H1 (cell line): ENCODE measurements around the gene BRPF3. TPM values are rescaled to one million over a fixed set of nuclear protein-coding genes. Genes with fewer than 3 reads are reported as not detected.

Source experiments
- CTCF ChIA-PET: fragments of 300-600 bp; sonication (Branson Sonifier 250); formaldehyde crosslinking; loops from one replicate; lab custom pipeline; 2021; ENCODE audit not compliant: partially characterized antibody; lab: Charles Lee
- POLR2A ChIA-PET: fragments of 300-600 bp; sonication (Branson Sonifier 250); formaldehyde crosslinking; loops from one replicate; lab custom pipeline; 2021; ENCODE audit warnings: inconsistent platforms; ENCODE audit not compliant: partially characterized antibody; lab: Charles Lee
- DNase-seq, 2 experiments: peaks; one replicate each; pipeline versions ENCODE4 v3.0.0 to v3.0.0-alpha.2; 2010 to 2022; ENCODE audit warnings: low spot score in 2 of 2, low read depth in 1 of 2, mixed read lengths in 1 of 2
- FAIRE-seq: peaks from 2 replicates; lab custom pipeline; 2011; peaks lifted over from hg19 to GRCh38; lab: Jason Lieb, UNC
- H2AFZ ChIP-seq: 2 replicates; pipeline ENCODE4 v1.8.1; 2012; ENCODE audit warnings: low read length, inconsistent platforms
- H2AK5ac ChIP-seq: 2 replicates; pipeline ENCODE4 v1.6.1; 2013; ENCODE audit warnings: low read depth, low read length
- H2BK120ac ChIP-seq: replicated peaks from 2 replicates; pipeline ENCODE3; 2013; ENCODE audit warnings: low read depth, low read length, inconsistent platforms
- H2BK12ac ChIP-seq: 2 replicates; pipeline ENCODE4 v1.6.1; 2013; ENCODE audit warnings: low read depth, low read length
- H2BK15ac ChIP-seq: 2 replicates; pipeline ENCODE4 v1.6.1; 2013; ENCODE audit warnings: low read length
- H2BK20ac ChIP-seq: 2 replicates; pipeline ENCODE4 v1.6.1; 2013; ENCODE audit warnings: low read length
- H2BK5ac ChIP-seq: 2 replicates; pipeline ENCODE4 v1.6.1; 2013; ENCODE audit warnings: low read depth, low read length
- H3K14ac ChIP-seq: 2 replicates; pipeline ENCODE4 v1.6.1; 2013; ENCODE audit warnings: inconsistent platforms; ENCODE audit not compliant: insufficient read length
- H3K18ac ChIP-seq: 2 replicates; pipeline ENCODE4 v1.6.1; 2013; ENCODE audit warnings: low read length; ENCODE audit errors: extremely low read depth
- H3K23ac ChIP-seq: 2 replicates; pipeline ENCODE4 v1.6.1; 2013; ENCODE audit warnings: inconsistent platforms; ENCODE audit not compliant: insufficient read length
- H3K23me2 ChIP-seq: 2 replicates; pipeline ENCODE4 v1.6.1; 2013; ENCODE audit warnings: low read depth, low read length
- H3K27ac ChIP-seq: 2 replicates; pipeline ENCODE4 v1.6.1; 2011; ENCODE audit warnings: low read depth, low read length, inconsistent platforms
- H3K27me3 ChIP-seq, 4 experiments: replicated peaks in 1 of 4; 1 replicate in 1 of 4; 2 replicates in 3 of 4; pipeline versions ENCODE4 v1.6.1 to v1.8.1; 2011 to 2013; ENCODE audit warnings: low read length in 3 of 4, mild to moderate bottlenecking in 3 of 4, inconsistent platforms in 2 of 4, mixed read lengths in 2 of 4, moderate library complexity in 1 of 4; ENCODE audit not compliant: control insufficient read depth in 3 of 4, insufficient read depth in 3 of 4; ENCODE audit errors: extremely low read depth in 1 of 4
- H3K36me3 ChIP-seq, 4 experiments: 2 replicates each; pipeline versions ENCODE4 v1.6.1 to v1.8.1; 2011 to 2013; ENCODE audit warnings: mild to moderate bottlenecking in 4 of 4, low read length in 3 of 4, moderate library complexity in 2 of 4, control low read depth in 1 of 4, inconsistent platforms in 1 of 4; ENCODE audit not compliant: insufficient read depth in 4 of 4, control insufficient read depth in 2 of 4
- H3K4ac ChIP-seq: replicated peaks from 2 replicates; pipeline ENCODE3; 2013; ENCODE audit warnings: low read length, low read depth, mixed read lengths, inconsistent platforms; ENCODE audit not compliant: insufficient read length
- H3K4me1 ChIP-seq, 4 experiments: replicated peaks in 1 of 4; 1 replicate in 1 of 4; 2 replicates in 3 of 4; pipeline versions ENCODE4 v1.6.1 to v1.8.1; 2011 to 2013; ENCODE audit warnings: low read length in 3 of 4, inconsistent platforms in 2 of 4, mixed read lengths in 1 of 4; ENCODE audit not compliant: insufficient read depth in 4 of 4, control insufficient read depth in 3 of 4
- H3K4me2 ChIP-seq, 2 experiments: 2 replicates each; pipeline versions ENCODE4 v1.6.1 to v1.8.1; 2011 to 2013; ENCODE audit warnings: low read depth in 2 of 2, low read length in 2 of 2, control low read depth in 1 of 2, inconsistent platforms in 1 of 2, mild to moderate bottlenecking in 1 of 2; ENCODE audit not compliant: insufficient read depth in 1 of 2
- H3K4me3 ChIP-seq, 4 experiments: fragments of 200-600, 300-600 bp in 1 of 4; sonication (generic), shearing (Covaris generic), sonication (Bioruptor Twin) in 1 of 4; 2 replicates each; pipeline versions ENCODE4 v1.5.1 to v1.8.1; 2011 to 2016; ENCODE audit warnings: low read length in 4 of 4, low read depth in 3 of 4, control low read depth in 2 of 4, inconsistent platforms in 2 of 4, mild to moderate bottlenecking in 2 of 4, mixed read lengths in 1 of 4, moderate library complexity in 1 of 4; ENCODE audit not compliant: insufficient read depth in 2 of 4; ENCODE audit errors: extremely low read depth in 1 of 4
- H3K56ac ChIP-seq: replicated peaks from 2 replicates; pipeline ENCODE3; 2013; ENCODE audit warnings: low read depth, mild to moderate bottlenecking, mixed read lengths, low read length, inconsistent platforms; ENCODE audit not compliant: insufficient read length
- H3K79me1 ChIP-seq: 2 replicates; pipeline ENCODE4 v1.6.1; 2013; ENCODE audit warnings: low read depth, low read length, control low read depth
- H3K79me2 ChIP-seq, 2 experiments: 2 replicates each; pipeline versions ENCODE4 v1.6.1 to v1.8.1; 2012 to 2013; ENCODE audit warnings: low read length in 2 of 2, mild to moderate bottlenecking in 2 of 2, inconsistent platforms in 1 of 2; ENCODE audit not compliant: insufficient read depth in 2 of 2, control insufficient read depth in 1 of 2
- H3K9ac ChIP-seq, 4 experiments: replicated peaks in 1 of 4; 1 replicate in 1 of 4; 2 replicates in 3 of 4; pipeline versions ENCODE4 v1.6.1 to v1.8.1; 2011 to 2013; ENCODE audit warnings: low read depth in 3 of 4, low read length in 3 of 4, control low read depth in 2 of 4, mild to moderate bottlenecking in 2 of 4, moderate library complexity in 2 of 4, inconsistent platforms in 1 of 4; ENCODE audit errors: extremely low read depth in 1 of 4
- H3K9me3 ChIP-seq, 2 experiments: 2 replicates each; pipeline versions ENCODE4 v1.6.1 to v1.8.1; 2012 to 2013; ENCODE audit warnings: mild to moderate bottlenecking in 2 of 2, moderate library complexity in 2 of 2, control low read depth in 1 of 2, inconsistent platforms in 1 of 2, low read depth in 1 of 2, low read length in 1 of 2, mixed read lengths in 1 of 2; ENCODE audit not compliant: insufficient read depth in 2 of 2
- H4K20me1 ChIP-seq, 2 experiments: replicated peaks in 1 of 2; 2 replicates each; pipeline versions ENCODE3 to v1.8.1; 2011 to 2013; ENCODE audit warnings: inconsistent platforms in 2 of 2, low read length in 2 of 2, mild to moderate bottlenecking in 1 of 2; ENCODE audit not compliant: insufficient read depth in 2 of 2, control insufficient read depth in 1 of 2
- H4K5ac ChIP-seq: 2 replicates; pipeline ENCODE4 v1.6.1; 2013; ENCODE audit warnings: low read length, low read depth, mixed read lengths, inconsistent platforms; ENCODE audit not compliant: insufficient read length
- H4K8ac ChIP-seq: 2 replicates; pipeline ENCODE4 v1.8.0; 2013; ENCODE audit warnings: mild to moderate bottlenecking, moderate library complexity, low read length, inconsistent platforms; ENCODE audit not compliant: insufficient read depth; ENCODE audit errors: extremely low read depth
- H4K91ac ChIP-seq: replicated peaks from 2 replicates; pipeline ENCODE3; 2013; ENCODE audit warnings: low read length, mixed read lengths, inconsistent platforms; ENCODE audit not compliant: insufficient read length
- CEBPB ChIP-seq: IDR thresholded peaks from 2 replicates; pipeline ENCODE4 v1.6.1; 2012; ENCODE audit warnings: low read depth, low read length
- FOSL1 ChIP-seq: IDR thresholded peaks from 2 replicates; pipeline ENCODE4 v1.6.1; 2011; ENCODE audit warnings: mild to moderate bottlenecking, low read depth, low read length, moderate library complexity; ENCODE audit not compliant: insufficient read depth
- RAD21 ChIP-seq, 2 experiments: IDR thresholded peaks in 1 of 2; conservative IDR thresholded peaks in 1 of 2; 2 replicates each; pipeline ENCODE4 v1.6.1; 2011; ENCODE audit warnings: low read depth in 2 of 2, low read length in 2 of 2, improper control_type of control experiment in 1 of 2, inconsistent platforms in 1 of 2, mild to moderate bottlenecking in 1 of 2, moderate library complexity in 1 of 2
- RBBP5 ChIP-seq: IDR thresholded peaks from 2 replicates; pipeline ENCODE4 v1.7.1; 2012; ENCODE audit warnings: low read depth, mild to moderate bottlenecking, inconsistent platforms, low read length, moderate library complexity, borderline replicate concordance
- SIN3A ChIP-seq, 2 experiments: IDR thresholded peaks in 1 of 2; conservative IDR thresholded peaks in 1 of 2; 2 replicates each; pipeline ENCODE4 v1.6.1; 2011 to 2012; ENCODE audit warnings: low read length in 2 of 2, improper control_type of control experiment in 1 of 2, low read depth in 1 of 2, mild to moderate bottlenecking in 1 of 2
- SP2 ChIP-seq: IDR thresholded peaks from 2 replicates; pipeline ENCODE4 v1.6.1; 2012; ENCODE audit warnings: mild to moderate bottlenecking, low read length, inconsistent platforms
- SUZ12 ChIP-seq: fragments of 200-600 bp; sonication (generic); IDR thresholded peaks from 2 replicates; pipeline ENCODE4 v1.6.1; 2012; ENCODE audit warnings: mild to moderate bottlenecking, inconsistent platforms, low read length, moderate library complexity, mixed read lengths
- WGBS, 2 experiments: shearing (Covaris generic) in 1 of 2; methylation state at CpG; one replicate each; pipeline versions ENCODE4 v1.1.6 to v1.1.7; 2013 to 2015; ENCODE audit warnings: low lambda C conversion rate in 2 of 2, mixed read lengths in 2 of 2, inconsistent platforms in 1 of 2, low coverage in 1 of 2, missing lambda C conversion rate in 1 of 2; ENCODE audit not compliant: insufficient replicate concordance in 2 of 2, insufficient coverage in 1 of 2, insufficient read length in 1 of 2; ENCODE audit errors: extremely low coverage in 1 of 2, missing lambda C conversion rate in 1 of 2; 5-methylcytosine and 5-hydroxymethylcytosine counted together
- polyA plus RNA-seq, 7 experiments: library from polyadenylated mRNA; depleted of rRNA in 3 of 7; stranded (reverse) in 5 of 7; unstranded in 2 of 7; fragments of >200 nt in 5 of 7; fragments of 200-250 nt in 2 of 7; gene quantifications; 1 replicate in 5 of 7; 2 replicates in 1 of 7; 4 replicates in 1 of 7; pipeline versions ENCODE4 v1.2.1 to v1.2.3, GENCODE V29; 2011 to 2013; ENCODE audit warnings: missing spikeins in 2 of 7, mixed read lengths in 2 of 7
- total RNA-seq: library from RNA; stranded (reverse); fragmentation: NEBNext Ultra II Directional; extraction: Animal tissue kit (Norgen Biotek cat#: 25700); gene quantifications from 2 replicates; pipeline ENCODE4 v1.2.1, GENCODE V29; 2021
- TF ChIP-seq, protein P1 (sequence below): IDR thresholded peaks from 2 replicates; pipeline ENCODE4 v1.6.1; 2011; ENCODE audit warnings: low read length, improper control_type of control experiment

The BRPF3 gene
- total and polyA plus RNA-seq, 2 of the 8 experiments (the other 6 are each of a cell fraction or from before 2014, with no cell fraction given) = 26.0 to 37.5 TPM

DNA sequence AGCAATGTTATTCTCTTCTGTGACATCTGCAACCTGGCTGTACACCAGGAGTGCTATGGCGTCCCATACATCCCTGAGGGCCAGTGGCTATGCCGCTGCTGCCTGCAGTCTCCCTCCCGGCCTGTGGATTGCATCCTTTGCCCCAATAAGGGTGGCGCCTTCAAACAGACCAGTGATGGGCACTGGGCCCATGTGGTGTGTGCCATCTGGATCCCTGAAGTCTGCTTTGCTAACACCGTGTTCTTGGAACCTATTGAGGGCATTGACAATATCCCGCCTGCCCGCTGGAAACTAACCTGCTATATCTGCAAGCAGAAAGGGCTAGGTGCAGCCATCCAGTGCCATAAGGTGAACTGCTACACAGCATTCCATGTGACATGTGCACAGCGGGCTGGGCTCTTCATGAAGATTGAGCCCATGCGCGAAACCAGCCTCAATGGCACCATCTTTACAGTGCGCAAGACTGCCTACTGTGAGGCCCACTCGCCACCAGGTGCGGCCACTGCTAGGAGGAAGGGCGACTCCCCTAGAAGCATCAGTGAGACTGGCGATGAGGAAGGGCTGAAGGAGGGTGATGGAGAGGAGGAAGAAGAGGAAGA, 4.6 kb downstream of the BRPF3 start:
- no peak for FAIRE-seq
- POLR2A ChIA-PET = no interaction called here
- H3K36me3 ChIP-seq = peaks cover 13 to 54% (median 36%) of the 10 kb centered on the region in 4 experiments

More for the DNA sequence above, 4.6 kb downstream of the BRPF3 start:
- Histone ChIP-seq H2BK120ac (no peak overlapping the region), H3K23ac (no peak overlapping the region), H3K27me3 (no peaks in the 10 kb centered on the region), H3K27ac (no peak overlapping the region), H4K20me1 (peaks cover 0 to 13% of the 10 kb centered on the region in 2 experiments), H2AFZ (no peak overlapping the region), H2BK15ac (no peak overlapping the region), H3K9me3 (no peaks in the 10 kb centered on the region), H3K4me1 (peaks cover 0 to 3% (median 1%) of the 10 kb centered on the region in 4 experiments; a peak in 3 of 7 replicates), H3K79me1 (peaks cover 24% of the 10 kb centered on the region), H3K23me2 (peaks cover 2% of the 10 kb centered on the region; the same call in 1 of the 2 replicates), H3K56ac (no peak overlapping the region), H2BK5ac (no peak overlapping the region), H3K4ac (no peak overlapping the region), H3K79me2 (peaks cover 0 to 69% of the 10 kb centered on the region in 2 experiments; a peak in 3 of 4 replicates), H2BK12ac (no peak overlapping the region), H2AK5ac (no peak overlapping the region), H3K14ac (no peak overlapping the region), H4K8ac (no peak overlapping the region; the same call in 1 of the 2 replicates), H4K5ac (no peak overlapping the region), H2BK20ac (no peak overlapping the region), H3K18ac (no peak overlapping the region), H3K4me3 (no peak overlapping the region), H3K4me2 (no peak overlapping the region), H4K91ac (no peak overlapping the region), H3K9ac (no peak overlapping the region)
- no peak for DNase-seq
- no peak for TF ChIP-seq SUZ12
- no peak for TF ChIP-seq SIN3A (conservative IDR thresholded peaks at IDR 0.05 in 1 of 2, IDR thresholded peaks at IDR 0.05 in 1 of 2; ENCODE audit: low read depth in 1 of 2, low read length in 2 of 2)
- TF ChIP-seq FOSL1 = no peak
- no peak for TF ChIP-seq RAD21 (IDR thresholded peaks at IDR 0.05 in 1 of 2, conservative IDR thresholded peaks at IDR 0.05 in 1 of 2; ENCODE audit: low read depth in 2 of 2, low read length in 2 of 2)
- TF ChIP-seq SP2 = no peak
- TF ChIP-seq, protein P1, sequence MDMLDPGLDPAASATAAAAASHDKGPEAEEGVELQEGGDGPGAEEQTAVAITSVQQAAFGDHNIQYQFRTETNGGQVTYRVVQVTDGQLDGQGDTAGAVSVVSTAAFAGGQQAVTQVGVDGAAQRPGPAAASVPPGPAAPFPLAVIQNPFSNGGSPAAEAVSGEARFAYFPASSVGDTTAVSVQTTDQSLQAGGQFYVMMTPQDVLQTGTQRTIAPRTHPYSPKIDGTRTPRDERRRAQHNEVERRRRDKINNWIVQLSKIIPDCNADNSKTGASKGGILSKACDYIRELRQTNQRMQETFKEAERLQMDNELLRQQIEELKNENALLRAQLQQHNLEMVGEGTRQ = no peak
- TF ChIP-seq CEBPB = no peak
- no peak for TF ChIP-seq RBBP5
- 94% methylated on average over 15 of the region's 15 CpGs; no CpG with 5 or more reads in 1 of the 2 experiments for WGBS, 2 experiments
- CTCF ChIA-PET = interaction anchor here (3.5 kb wide), 1 partner anchor 62 kb away, joined by 14 read pairs; no protein-coding TSS in a partner anchor
